Ecto neural progenitor cell (in vitro differentiated cells): ENCODE results near the gene TDRD9.
A peak's percentile ranks its signal among the peaks of the same experiment; 100 is the strongest.

Experiments used
- DNase-seq: peaks from one replicate; pipeline ENCODE4 v3.0.0-alpha.2; 2018; ENCODE audit warnings: low spot score

The TDRD9 gene

DNA sequence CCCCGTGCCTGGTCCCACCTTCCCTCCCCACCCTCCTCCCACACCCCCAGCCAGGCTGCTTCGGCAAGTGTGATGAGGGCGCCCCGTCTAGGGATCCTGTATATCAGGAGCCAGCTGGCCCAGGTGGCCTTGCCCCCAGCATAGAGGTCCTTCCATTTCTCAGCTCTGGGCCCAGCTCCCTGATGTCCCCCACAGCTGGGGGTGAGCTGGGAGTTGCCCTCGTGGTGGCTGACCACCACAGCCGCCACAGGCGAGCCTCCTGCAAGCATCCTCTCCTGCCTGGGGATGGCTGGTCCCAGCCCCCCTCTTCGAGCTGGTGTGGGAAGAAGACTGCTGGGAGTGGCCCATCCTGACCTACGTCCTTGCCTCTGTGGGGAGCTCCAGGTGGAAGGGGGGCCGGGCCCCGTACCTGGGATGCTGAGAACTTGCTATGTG, 164.7 kb downstream of the TDRD9 start:
- no peak for DNase-seq

DNA sequence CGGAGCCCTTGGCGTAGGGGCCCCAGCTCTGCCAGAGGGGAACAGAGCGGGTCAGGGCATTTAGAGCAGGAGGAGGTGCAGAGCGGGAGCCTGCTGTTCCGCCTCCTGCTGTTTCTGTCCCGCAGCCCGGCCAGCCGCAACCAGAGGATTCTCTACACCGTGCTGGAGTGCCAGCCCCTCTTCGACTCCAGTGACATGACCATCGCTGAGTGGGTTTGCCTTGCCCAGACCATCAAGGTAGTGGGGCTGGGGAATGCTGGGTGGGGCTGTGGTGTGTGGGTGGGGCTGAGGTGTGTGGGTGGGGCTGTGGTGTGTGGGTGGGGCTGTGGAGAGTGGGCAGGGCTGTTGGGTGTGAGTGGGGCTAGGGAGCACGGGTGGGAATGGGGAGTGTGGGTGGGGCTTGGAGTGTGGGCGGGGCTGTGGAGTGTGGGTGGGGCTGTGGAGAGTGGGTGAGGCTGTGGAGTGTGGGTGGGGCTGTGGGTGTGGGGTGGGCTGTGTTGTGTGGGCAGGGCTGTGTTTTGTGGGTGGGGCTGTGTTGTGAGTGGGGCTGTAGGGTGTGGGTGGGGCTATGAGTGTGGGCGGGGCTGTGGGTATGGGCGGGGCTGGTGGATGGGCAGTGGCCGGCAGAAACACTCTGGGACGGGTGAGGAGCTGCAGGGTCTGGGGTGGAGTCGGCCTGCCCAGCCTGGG, 165.3 kb downstream of the TDRD9 start:
- no peak for DNase-seq

DNA sequence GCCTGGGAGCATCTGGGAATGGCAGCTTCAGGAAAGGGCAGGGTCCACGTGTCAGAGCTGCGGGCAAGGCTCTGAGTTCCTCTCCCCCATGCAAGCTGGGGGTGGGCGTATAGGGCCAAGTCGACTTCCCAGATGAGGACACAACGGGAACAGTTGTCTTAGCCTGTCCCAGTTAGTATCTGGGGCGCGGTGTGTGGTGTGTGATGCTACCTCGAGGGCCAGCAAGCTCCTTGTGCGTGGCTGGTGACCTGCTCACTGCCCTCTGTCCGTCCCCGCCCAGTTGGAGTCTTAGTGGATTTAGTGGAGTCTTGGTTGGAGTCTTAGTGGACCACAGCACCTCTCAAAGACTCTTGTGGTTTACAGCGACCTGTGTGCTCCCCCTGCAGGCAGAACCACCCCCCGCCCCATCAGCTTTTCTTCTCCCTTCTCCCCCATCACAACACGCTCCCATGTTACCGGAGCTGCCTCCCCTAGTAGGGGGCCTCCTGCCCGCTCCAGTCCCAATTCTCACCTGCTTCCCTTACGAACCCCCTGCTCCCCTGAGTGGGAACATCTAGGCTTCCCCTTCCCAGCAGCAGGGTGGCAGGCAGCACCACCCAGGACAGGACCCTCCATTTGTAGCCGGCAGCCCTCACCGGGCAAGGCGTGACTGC, 165.9 kb downstream of the TDRD9 start:
- no peak for DNase-seq

DNA sequence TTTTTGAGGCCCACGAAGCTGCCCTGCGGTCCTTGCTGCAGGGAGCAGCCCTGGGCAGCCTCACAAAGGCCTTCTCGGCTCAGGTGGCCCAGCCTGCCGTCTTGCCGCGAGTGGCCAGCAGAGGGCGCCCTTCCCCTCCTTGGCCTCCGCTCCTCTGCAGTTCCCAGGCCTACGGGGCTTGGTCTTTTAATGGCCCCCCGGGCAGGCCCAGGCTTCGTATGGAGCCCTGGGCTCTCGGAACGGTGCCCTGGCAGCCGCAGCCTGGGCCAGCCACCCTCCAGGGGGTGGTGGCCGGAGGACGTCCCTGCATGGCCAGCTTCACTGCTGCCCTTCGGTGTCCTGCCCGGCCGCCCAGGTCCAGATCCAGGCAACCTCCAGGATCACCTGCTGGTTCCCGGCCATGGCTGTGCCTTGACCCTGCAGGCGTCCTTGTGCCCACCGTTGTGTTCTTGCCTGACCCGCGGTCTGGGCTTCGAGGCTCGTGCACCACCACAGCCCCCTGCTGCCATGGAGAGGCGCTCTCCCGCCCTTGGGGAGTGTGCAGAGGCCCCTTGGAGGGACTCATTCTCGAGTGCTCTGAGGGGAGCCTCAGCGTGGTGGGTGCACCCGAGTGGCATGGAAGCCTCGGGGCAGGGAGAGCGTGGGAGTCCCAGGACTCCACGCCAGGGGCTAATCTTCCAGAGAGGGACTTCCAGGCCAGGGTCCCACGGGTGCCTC, 166.6 kb downstream of the TDRD9 start:
- peak; percentile 91 for DNase-seq

DNA sequence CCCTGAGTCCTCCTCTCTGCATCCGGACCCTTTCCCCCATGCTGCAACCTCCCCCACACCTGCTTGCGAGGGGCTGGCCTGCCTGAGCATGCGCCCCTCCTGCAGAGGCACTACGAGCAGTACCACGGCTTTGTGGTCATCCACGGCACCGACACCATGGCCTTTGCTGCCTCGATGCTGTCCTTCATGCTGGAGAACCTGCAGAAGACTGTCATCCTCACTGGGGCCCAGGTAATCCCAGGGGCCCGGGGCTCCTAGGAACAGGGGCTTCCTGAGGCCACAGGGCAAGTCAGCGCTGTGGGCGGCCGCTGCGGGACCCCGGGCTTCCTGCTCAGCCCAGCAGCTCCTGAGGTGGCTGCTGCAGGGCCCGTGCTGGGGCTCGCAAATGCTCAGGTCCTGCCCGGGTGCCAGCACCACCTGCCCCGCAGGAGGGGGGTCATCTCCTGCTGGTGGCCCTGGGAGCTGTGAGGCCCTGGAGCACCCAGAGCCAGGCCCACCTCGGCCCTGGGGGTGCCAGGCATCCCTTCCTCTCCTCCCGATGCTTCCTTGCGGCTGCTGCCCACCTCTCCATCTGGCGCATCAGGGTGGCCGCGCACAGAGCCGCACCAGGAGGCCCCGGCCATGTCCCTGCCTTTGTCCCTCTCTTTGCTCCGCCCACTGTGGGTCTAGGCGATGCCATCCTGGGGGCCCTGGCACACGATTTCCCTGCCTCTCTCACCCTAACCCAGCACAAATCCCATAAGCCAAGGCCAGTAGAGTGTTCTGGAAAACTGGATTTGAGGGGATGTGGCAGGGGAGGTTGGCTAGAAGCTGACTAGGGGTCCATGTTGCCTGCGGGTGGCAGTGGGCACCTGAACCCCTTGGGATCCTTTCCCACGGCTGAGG, 167.4 kb downstream of the TDRD9 start:
- no peak for DNase-seq

DNA sequence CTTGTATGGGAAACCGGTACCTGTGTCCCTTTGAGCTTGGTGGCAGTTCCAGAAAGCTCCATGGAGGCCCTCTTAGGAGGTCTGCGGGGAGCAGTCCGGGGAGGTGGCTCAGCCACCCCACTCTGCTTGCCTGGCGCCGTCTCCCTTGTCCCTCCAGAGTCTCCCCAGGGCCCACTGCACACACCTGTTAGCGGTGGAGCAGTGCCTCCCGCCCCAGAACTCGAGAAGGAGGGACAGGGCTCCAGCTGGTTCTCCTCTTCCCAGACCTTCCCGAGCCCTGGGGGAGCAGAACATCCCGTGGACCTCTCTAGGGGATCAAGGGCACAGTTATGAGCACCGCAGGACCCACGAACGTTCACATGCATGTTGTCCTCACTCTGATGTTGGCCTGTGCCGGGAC, 168.1 kb downstream of the TDRD9 start:
- DNase-seq, result no peak

DNA sequence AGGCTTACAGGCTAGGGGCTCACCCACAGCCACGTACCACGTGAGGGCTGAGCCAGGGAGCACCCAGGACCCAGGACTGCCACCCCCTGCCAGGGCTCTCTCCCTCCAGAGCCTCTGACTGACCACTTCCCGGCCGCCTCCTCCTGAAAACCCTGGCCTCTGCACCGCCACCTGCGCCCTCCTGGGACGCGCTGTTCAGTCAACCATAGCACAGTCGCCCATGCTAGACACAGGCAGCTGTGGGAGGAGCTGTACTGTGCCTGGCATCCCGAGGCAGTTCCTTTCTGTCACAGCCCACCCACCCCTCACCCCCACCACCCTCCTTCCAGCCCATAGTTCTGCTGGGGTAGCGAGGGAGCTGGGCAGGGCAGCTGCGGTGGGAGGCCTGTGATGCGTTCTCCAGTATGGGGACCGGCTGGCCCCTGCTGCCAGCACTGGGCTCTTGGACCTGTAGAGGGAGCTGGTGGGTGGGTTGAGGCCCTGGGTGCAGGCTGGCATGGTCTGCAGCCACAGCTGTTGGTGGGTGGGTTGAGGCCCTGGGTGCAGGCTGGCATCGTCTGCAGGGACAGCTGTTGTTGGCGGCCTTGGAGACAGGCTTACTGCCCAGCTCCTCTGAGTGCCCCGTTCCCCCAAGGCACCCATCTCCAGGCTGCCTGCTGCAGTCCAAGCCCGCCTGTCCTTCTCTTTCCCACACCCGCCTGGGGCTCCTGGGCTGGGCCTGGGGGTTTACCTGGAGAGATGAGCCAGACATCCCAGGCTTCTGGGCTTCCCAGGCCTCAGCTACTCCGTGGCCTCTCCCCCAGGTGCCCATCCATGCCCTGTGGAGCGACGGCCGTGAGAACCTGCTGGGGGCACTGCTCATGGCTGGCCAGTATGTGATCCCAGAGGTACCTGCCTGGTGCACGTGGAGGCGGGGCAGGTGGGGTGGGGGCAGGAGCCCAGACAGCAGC, 168.8 kb downstream of the TDRD9 start:
- DNase-seq, result no peak

DNA sequence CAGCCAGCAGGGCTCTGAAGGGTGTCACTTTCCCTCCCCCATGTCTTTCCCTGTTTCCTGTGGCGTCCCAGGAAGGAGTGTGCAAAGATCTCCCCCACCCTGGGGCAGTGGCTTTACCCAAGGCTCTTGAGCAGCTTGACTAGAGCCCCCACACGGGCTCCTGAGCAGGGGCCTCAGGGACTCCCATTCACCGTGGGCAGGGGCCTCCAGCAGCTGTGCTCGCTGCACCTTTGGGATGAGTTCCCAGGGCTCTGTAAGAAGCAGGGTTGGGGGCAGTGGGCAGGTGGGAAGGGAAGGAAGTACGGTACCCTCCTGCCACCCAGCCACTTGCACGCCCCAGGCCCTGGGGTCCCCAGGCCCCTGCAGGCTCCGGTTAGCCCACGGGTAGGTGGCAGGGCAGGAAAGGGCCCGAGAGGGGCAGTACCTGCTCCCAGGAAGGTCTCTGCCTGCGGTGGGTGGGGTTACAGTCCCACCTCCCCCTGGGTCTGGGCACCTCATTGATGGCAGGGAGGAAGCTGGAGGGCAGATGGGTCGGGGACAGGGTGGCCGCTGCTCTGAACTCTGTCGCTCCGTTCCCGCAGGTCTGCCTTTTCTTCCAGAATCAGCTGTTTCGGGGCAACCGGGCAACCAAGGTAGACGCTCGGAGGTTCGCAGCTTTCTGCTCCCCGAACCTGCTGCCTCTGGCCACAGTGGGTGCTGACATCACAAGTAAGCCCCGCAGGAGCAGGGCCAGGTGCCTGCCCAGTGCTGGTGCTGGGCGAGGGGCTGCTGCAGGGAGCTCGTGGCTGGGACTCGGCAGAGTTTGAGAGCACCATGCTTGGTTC, 170.2 kb downstream of the TDRD9 start:
- no peak for DNase-seq

DNA sequence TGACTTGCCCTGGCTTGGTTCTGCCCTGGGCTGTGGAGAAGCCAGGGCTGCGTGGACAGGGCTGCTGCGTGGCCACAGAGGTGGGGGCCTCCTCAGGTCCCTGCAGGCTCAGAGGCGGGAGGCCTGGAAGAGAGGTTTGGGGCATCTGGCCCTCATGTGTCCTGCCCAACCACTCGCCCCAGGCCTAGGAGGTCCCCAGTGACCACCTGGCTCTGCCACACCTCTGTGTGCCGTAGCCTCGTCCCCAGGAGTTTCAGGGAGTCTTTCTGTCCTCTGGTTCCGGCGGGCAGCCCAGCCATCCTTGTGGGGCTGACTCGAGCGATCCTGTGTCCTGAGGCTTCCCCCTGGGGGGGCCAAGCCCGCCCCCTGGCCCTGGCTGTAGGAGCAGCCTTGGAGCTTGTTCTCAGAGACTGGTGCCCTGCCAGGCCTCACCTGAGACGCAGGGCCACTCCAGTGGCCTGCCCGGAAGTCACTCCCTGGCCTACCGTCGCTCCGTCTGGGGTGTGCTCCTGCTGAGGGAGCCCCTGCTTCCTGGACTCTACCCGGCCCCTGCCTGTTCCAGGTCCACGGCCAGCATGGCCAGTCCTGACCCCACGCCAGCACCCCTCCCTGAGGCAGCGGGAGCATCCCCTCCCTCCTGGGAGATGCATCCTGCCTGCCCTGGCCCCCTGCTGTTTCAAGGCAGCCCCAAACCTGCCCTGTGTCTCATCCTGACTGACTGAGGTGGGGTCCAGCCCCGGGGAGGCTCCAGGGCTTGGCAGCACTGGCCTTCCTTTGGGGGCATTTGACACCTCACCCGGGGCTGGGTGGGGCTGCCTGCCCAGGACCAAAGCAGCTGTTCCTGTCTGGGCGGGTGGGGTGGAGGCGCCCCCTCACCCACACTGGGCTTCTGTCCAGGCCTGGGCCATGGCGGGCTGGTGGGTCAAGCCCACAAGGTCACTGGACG, 171.1 kb downstream of the TDRD9 start:
- DNase-seq, result no peak

DNA sequence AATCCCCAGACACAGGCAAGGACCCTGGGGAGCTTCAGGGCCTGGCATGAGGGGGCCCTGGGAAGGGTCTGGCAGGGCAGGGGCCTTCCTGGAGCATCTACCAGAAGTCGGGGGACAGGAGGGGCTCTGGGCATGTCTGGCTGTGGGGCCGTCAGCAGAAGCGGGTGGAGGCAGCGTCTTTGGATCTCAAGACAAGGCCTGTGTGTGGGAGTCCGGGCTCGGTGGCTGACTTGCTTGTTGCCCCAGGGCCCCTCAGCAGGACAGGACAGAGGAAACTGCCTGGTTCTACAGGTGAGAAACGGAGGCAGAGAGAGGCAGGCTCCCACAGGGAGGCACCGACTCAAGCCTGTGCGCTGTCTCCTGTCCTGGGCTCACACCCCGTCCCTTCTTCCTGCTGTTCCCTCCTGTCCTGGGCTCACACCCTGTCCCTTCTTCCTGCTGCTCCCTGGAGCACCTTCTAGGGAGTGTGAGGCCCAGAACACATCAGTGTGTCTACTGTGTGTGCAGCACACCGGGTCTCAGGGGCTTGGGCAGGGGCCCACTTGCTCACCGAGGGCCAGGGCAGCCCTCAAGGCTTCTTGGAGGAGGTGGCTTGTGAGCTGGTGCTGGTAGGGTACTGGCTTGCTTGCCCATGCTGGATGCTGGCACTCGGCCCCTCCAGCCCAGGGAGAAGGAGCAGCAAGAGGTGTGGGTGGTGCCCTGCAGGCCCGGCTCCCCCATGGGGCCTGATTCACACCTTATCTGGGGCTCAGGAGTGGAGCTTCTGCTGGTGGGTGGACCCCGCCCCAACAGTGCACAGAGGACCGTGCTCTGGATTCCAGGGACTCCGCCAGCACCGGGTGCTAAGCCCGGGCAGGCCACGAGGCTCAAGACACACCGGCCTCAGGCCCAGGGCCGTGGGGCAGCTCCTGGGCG, 172.2 kb downstream of the TDRD9 start:
- peak; percentile 39 for DNase-seq

DNA sequence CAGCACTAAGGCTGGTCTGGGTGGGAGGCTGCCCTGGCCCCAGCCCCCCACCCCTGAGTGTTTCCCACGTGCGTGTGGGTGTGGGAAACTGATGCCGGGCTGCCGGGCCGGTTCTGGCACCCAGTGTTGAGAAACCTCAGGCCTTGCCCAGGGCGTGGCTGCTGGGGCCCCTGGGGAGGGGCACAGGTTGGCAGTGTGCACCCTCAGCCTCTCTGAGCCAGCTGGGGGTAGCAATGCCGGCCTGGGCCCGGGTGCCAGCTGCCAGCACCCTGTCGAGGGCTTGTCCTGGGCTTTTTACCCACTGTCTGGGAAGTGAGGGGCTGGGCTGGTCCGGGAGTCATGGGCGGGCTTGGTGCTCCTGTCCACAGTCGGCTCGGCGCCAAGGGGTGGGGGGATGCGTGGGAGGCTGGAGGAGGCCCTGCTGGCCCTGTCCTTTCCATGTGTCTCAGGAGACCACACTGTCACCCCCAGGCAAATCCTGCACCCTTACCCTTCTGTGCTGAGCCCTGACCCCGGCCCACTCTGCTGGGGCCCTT, 172.9 kb downstream of the TDRD9 start:
- DNase-seq, result peak; percentile 44

DNA sequence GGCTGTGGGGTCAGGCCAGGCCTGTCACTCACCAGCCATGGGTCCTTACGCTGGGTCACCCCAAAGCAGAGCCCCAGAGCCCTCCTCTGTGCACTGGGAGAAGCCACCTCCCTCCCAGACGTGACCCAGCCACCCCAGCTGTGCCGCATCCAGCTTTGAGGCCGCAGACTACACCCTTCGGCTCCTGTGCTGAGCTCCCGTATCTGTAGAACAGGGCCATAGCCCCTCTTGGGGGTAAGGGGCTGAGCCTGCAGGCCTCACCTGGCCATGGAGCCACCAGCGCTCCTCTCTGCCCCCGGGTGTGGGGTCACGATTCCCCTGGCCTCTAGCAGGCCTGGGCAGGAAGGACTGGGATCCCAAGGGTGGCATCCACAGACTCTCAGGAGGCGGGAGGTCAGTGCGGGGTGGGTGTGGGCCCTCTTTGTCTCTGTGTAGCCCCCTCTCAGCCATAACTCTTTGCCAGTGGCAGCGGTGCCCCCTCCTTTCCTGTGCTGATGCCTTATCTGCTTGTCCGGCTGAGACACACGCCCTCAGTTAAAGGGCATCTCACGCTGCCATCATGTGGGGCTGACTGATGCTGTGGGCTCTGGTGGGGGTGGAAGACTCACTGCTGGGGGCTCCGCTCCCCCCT, 173.5 kb downstream of the TDRD9 start:
- peak; percentile 44 for DNase-seq
